HepG2 (cell line): ENCODE results near the gene TMX3. TPM values are rescaled to one million over a fixed set of nuclear protein-coding genes. Genes with fewer than 3 reads are reported as not detected.

ENCODE experiments used
- CENPX ChIP-seq: sonication (generic); formaldehyde crosslinking; IDR thresholded peaks from 2 replicates; pipeline ENCODE4 v1.9.0; 2021; ENCODE audit warnings: mild to moderate bottlenecking, missing genetic modification reagents, moderate library complexity
- EED ChIP-seq: sonication (generic); formaldehyde crosslinking; IDR thresholded peaks from 2 replicates; pipeline ENCODE4 v1.5.0; 2020; ENCODE audit warnings: mild to moderate bottlenecking, missing genetic modification reagents
- EZH2 ChIP-seq: conservative IDR thresholded peaks from 2 replicates; pipeline ENCODE4 v1.6.1; 2012; ENCODE audit warnings: mild to moderate bottlenecking, low read depth, low read length, moderate library complexity
- ISX ChIP-seq: sonication (generic); formaldehyde crosslinking; conservative IDR thresholded peaks from 2 replicates; pipeline ENCODE4 v1.5.0; 2020; ENCODE audit warnings: missing genetic modification reagents
- MIER3 ChIP-seq: IDR thresholded peaks from 2 replicates; pipeline ENCODE4 v1.6.1; 2016; ENCODE audit warnings: missing compliant biosample characterization, borderline replicate concordance
- NR2F1 ChIP-seq, 2 experiments: fragments of 450-650 bp in 1 of 2; formaldehyde crosslinking in 1 of 2; IDR thresholded peaks; 2 replicates each; pipeline versions ENCODE4 v1.5.0 to v1.6.1; 2016 to 2020; ENCODE audit warnings: mild to moderate bottlenecking in 1 of 2, missing compliant biosample characterization in 1 of 2, missing genetic modification reagents in 1 of 2, moderate library complexity in 1 of 2
- PLSCR1 ChIP-seq: sonication (generic); formaldehyde crosslinking; IDR thresholded peaks from 2 replicates; pipeline ENCODE4 v1.5.0; 2020; ENCODE audit warnings: missing genetic modification reagents, mild to moderate bottlenecking, borderline replicate concordance
- ZBTB40 ChIP-seq, 2 experiments: fragments of 450-650 bp in 1 of 2; sonication (generic) in 1 of 2; formaldehyde crosslinking in 1 of 2; IDR thresholded peaks; 2 replicates each; pipeline versions ENCODE4 v1.6.1 to v1.8.0; 2016 to 2022; ENCODE audit warnings: antibody characterized with exemption in 1 of 2, mild to moderate bottlenecking in 1 of 2, missing genetic modification reagents in 1 of 2
- ZBTB42 ChIP-seq: sonication (generic); formaldehyde crosslinking; IDR thresholded peaks from 2 replicates; pipeline ENCODE4 v1.5.0; 2020; ENCODE audit warnings: mild to moderate bottlenecking, missing genetic modification reagents
- ZNF329 ChIP-seq: sonication (generic); formaldehyde crosslinking; IDR thresholded peaks from 2 replicates; pipeline ENCODE4 v1.9.0; 2021; ENCODE audit warnings: low read depth, mild to moderate bottlenecking, missing genetic modification reagents
- ZNF33A ChIP-seq: sonication (generic); formaldehyde crosslinking; IDR thresholded peaks from 2 replicates; pipeline ENCODE4 v1.5.1; 2020; ENCODE audit warnings: missing genetic modification reagents, mild to moderate bottlenecking, moderate library complexity, borderline replicate concordance
- ZNF557 ChIP-seq: sonication (generic); formaldehyde crosslinking; IDR thresholded peaks from 2 replicates; pipeline ENCODE4 v1.4.0; 2020; ENCODE audit warnings: missing genetic modification reagents
- ZNF605 ChIP-seq: sonication (generic); formaldehyde crosslinking; IDR thresholded peaks from 2 replicates; pipeline ENCODE4 v1.8.0; 2022; ENCODE audit warnings: mild to moderate bottlenecking, missing genetic modification reagents
- ZNF709 ChIP-seq: sonication (generic); formaldehyde crosslinking; IDR thresholded peaks from 2 replicates; pipeline ENCODE4 v1.5.0; 2020; ENCODE audit warnings: mild to moderate bottlenecking, missing genetic modification reagents
- ZNF790 ChIP-seq: sonication (generic); formaldehyde crosslinking; IDR thresholded peaks from 2 replicates; pipeline ENCODE4 v1.8.0; 2022; ENCODE audit warnings: missing genetic modification reagents, mild to moderate bottlenecking, borderline replicate concordance
- polyA plus RNA-seq, 8 experiments: library from polyadenylated mRNA; depleted of rRNA in 3 of 8; stranded (reverse) in 7 of 8; unstranded in 1 of 8; fragments of >200 nt; fragmentation: Illumina TruSeq in 4 of 8; extraction: Trizol in 4 of 8; gene quantifications; 2 replicates each; pipeline versions ENCODE4 v1.2.1 to v1.2.3, GENCODE V29; 2011 to 2016; ENCODE audit warnings: low read depth in 4 of 8, missing spikeins in 1 of 8, mixed read lengths in 1 of 8; ENCODE audit not compliant: insufficient read depth in 1 of 8
- total RNA-seq, 5 experiments: library from RNA; depleted of rRNA; stranded (reverse); fragments of >200 nt; fragmentation: Illumina TruSeq; extraction: Trizol; gene quantifications; 2 replicates each; pipeline ENCODE4 v1.2.3, GENCODE V29; 2016; ENCODE audit warnings: low read depth in 1 of 5

The TMX3 gene
- total and polyA plus RNA-seq, 2 of the 13 experiments (the other 11 are each of a cell fraction or from before 2014, with no cell fraction given), result 12.9 to 25.0 TPM

- TF ChIP-seq PLSCR1 (peak; percentile 78; the same call in 1 of the 2 replicates), ZBTB40 (IDR thresholded peaks at IDR 0.05) (peak; percentile 47), ZBTB40 (CRISPR knock-in tag; IDR thresholded peaks at IDR 0.05) (peak; percentile 80), ZNF557 (CRISPR knock-in tag) (peak; percentile 98), EZH2 (no peak), ZNF33A (CRISPR knock-in tag) (no peak), ZNF329 (CRISPR knock-in tag) (peak; percentile 52; the same call in 1 of the 2 replicates), MIER3 (peak; percentile 19; the same call in 1 of the 2 replicates), ZBTB42 (CRISPR knock-in tag) (peak; percentile 87; the same call in 1 of the 2 replicates), ISX (peak; percentile 98), ZNF790 (CRISPR knock-in tag) (peak; percentile 80; the same call in 1 of the 2 replicates), CENPX (CRISPR knock-in tag) (no peak), ZNF709 (CRISPR knock-in tag) (peak; percentile 89; the same call in 1 of the 2 replicates), NR2F1 (CRISPR knock-in tag; IDR thresholded peaks at IDR 0.05) (no peak), EED (CRISPR knock-in tag) (peak; percentile 93; the same call in 1 of the 2 replicates), ZNF605 (peak; percentile 95)
Measured at GRCh38 chr18:68714712-68715496, at the start of gene TMX3 (continued).
